ENCODE results near the gene HSPE1. TPM values are rescaled to one million over a fixed set of nuclear protein-coding genes. Genes with fewer than 3 reads are reported as not detected.

HSPE1 gene
- total and polyA plus RNA-seq, 2 experiments from 2014 or later = 54.6 to 188 TPM

GRCh38 chr2:197502685-197503084 is 2.5 kb downstream of the HSPE1 start:
- Histone ChIP-seq H3K9ac (0 out of 2 replicates have a peak overlapping the region, but pooled peaks have one; percentile 25), H4K20me1 (ENCODE audit: insufficient read depth) (no peaks in the 10 kb centered on the region), H3K4me1 (ENCODE audit: insufficient read depth) (peaks cover 22% of the 10 kb centered on the region), H3K4me2 (ENCODE audit: unreplicated experiment) (peak overlapping the region; percentile 94), H3K36me3 (ENCODE audit: low read depth) (peaks cover 36% of the 10 kb centered on the region), H3F3A (ENCODE audit: insufficient read depth) (peaks cover 37% of the 10 kb centered on the region), H3K9me3 (ENCODE audit: low read depth) (no peaks in the 10 kb centered on the region), H3K27me3 (replicated peaks; ENCODE audit: insufficient read depth) (no peaks in the 10 kb centered on the region), H3K27ac (no peak overlapping the region), H3K9me2 (ENCODE audit: insufficient read depth) (no peaks in the 10 kb centered on the region), H3K4me3 (no peak overlapping the region), H3K79me2 (ENCODE audit: insufficient read depth) (peaks cover 67% of the 10 kb centered on the region), H2AFZ (no peak overlapping the region)
- 47 to 52% methylated on average over 4 of the region's 4 CpGs for WGBS, 2 experiments (ENCODE audit: low coverage in 1 of 2, low lambda C conversion rate in 2 of 2, missing lambda C conversion rate in 2 of 2)
- in situ Hi-C loops (cut with MboI) = no loop called here
- DNase-seq = no peak
- TF ChIP-seq EZH2 (IDR thresholded peaks at IDR 0.05; ENCODE audit: insufficient read depth, poor library complexity, severe bottlenecking) = no peak
- no peak for TF ChIP-seq EZH2phosphoT487 (IDR thresholded peaks at IDR 0.05; ENCODE audit: insufficient read depth, low read depth)

- no peaks in the 10 kb centered on the region for H4K20me1 ChIP-seq (ENCODE audit: insufficient read depth)
- H3F3A ChIP-seq (ENCODE audit: insufficient read depth) = peaks cover 26% of the 10 kb centered on the region
- H3K4me2 ChIP-seq (ENCODE audit: unreplicated experiment) = no peak overlapping the region
- TF ChIP-seq EZH2 (IDR thresholded peaks at IDR 0.05; ENCODE audit: insufficient read depth, poor library complexity, severe bottlenecking) (no peak), EZH2phosphoT487 (IDR thresholded peaks at IDR 0.05; ENCODE audit: insufficient read depth, low read depth) (no peak)
- H3K27ac ChIP-seq = no peak overlapping the region
- H3K9me2 ChIP-seq (ENCODE audit: insufficient read depth) = no peaks in the 10 kb centered on the region
- no peak overlapping the region for H2AFZ ChIP-seq
- H3K9me3 ChIP-seq (ENCODE audit: low read depth) = no peaks in the 10 kb centered on the region
- H3K79me2 ChIP-seq (ENCODE audit: insufficient read depth) = peaks cover 54% of the 10 kb centered on the region
- no peaks in the 10 kb centered on the region for H3K27me3 ChIP-seq (replicated peaks; ENCODE audit: insufficient read depth)
- 94 to 96% methylated on average over 2 of the region's 2 CpGs for WGBS, 2 experiments (ENCODE audit: low coverage in 1 of 2, low lambda C conversion rate in 2 of 2, missing lambda C conversion rate in 2 of 2)
- H3K9ac ChIP-seq = no peak overlapping the region
- H3K4me3 ChIP-seq = no peak overlapping the region
- in situ Hi-C loops (cut with MboI) = no loop called here
- no peak for DNase-seq
- H3K36me3 ChIP-seq (ENCODE audit: low read depth) = peaks cover 31% of the 10 kb centered on the region
- H3K4me1 ChIP-seq (ENCODE audit: insufficient read depth) = peaks cover 13% of the 10 kb centered on the region
Observed at GRCh38 chr2:197504000-197504399, 3.8 kb downstream of the HSPE1 start.

GRCh38 chr2:197504512-197504911 is 4.3 kb downstream of the HSPE1 start:
- no peak for TF ChIP-seq EZH2 (IDR thresholded peaks at IDR 0.05; ENCODE audit: insufficient read depth, poor library complexity, severe bottlenecking)
- no peak for TF ChIP-seq EZH2phosphoT487 (IDR thresholded peaks at IDR 0.05; ENCODE audit: insufficient read depth, low read depth)
- Histone ChIP-seq H3K4me1 (ENCODE audit: insufficient read depth) (peaks cover 13% of the 10 kb centered on the region), H3K36me3 (ENCODE audit: low read depth) (peaks cover 31% of the 10 kb centered on the region), H3K79me2 (ENCODE audit: insufficient read depth) (peaks cover 48% of the 10 kb centered on the region), H3F3A (ENCODE audit: insufficient read depth) (peaks cover 26% of the 10 kb centered on the region), H3K9me3 (ENCODE audit: low read depth) (no peaks in the 10 kb centered on the region), H3K27ac (no peak overlapping the region), H3K4me3 (no peak overlapping the region), H3K9ac (no peak overlapping the region), H4K20me1 (ENCODE audit: insufficient read depth) (no peaks in the 10 kb centered on the region), H2AFZ (no peak overlapping the region), H3K27me3 (replicated peaks; ENCODE audit: insufficient read depth) (no peaks in the 10 kb centered on the region), H3K4me2 (ENCODE audit: unreplicated experiment) (no peak overlapping the region), H3K9me2 (ENCODE audit: insufficient read depth) (no peaks in the 10 kb centered on the region)
- 96 to 97% methylated on average over 6 of the region's 6 CpGs for WGBS, 2 experiments (ENCODE audit: low coverage in 1 of 2, low lambda C conversion rate in 2 of 2, missing lambda C conversion rate in 2 of 2)
- in situ Hi-C loops (cut with MboI) = no loop called here
- DNase-seq = no peak

GRCh38 chr2:197506658-197507057 is 6.5 kb downstream of the HSPE1 start:
- no peak overlapping the region for H3K4me2 ChIP-seq (ENCODE audit: unreplicated experiment)
- peaks cover 35% of the 10 kb centered on the region for H3K79me2 ChIP-seq (ENCODE audit: insufficient read depth)
- H3K9me2 ChIP-seq (ENCODE audit: insufficient read depth) = no peaks in the 10 kb centered on the region
- H3F3A ChIP-seq (ENCODE audit: insufficient read depth) = peaks cover 13% of the 10 kb centered on the region
- H3K27ac ChIP-seq = no peak overlapping the region
- no peak overlapping the region for H3K9ac ChIP-seq
- WGBS, 2 experiments (ENCODE audit: low coverage in 1 of 2, low lambda C conversion rate in 2 of 2, missing lambda C conversion rate in 2 of 2) = 96 to 97% methylated on average over 5 of the region's 5 CpGs
- H2AFZ ChIP-seq = no peak overlapping the region
- H3K4me1 ChIP-seq (ENCODE audit: insufficient read depth) = peaks cover 13% of the 10 kb centered on the region
- in situ Hi-C loops (cut with MboI) = no loop called here
- no peaks in the 10 kb centered on the region for H3K27me3 ChIP-seq (replicated peaks; ENCODE audit: insufficient read depth)
- peaks cover 31% of the 10 kb centered on the region for H3K36me3 ChIP-seq (ENCODE audit: low read depth)
- TF ChIP-seq EZH2phosphoT487 (IDR thresholded peaks at IDR 0.05; ENCODE audit: insufficient read depth, low read depth) (no peak), EZH2 (IDR thresholded peaks at IDR 0.05; ENCODE audit: insufficient read depth, poor library complexity, severe bottlenecking) (no peak)
- H3K4me3 ChIP-seq = no peak overlapping the region
- H4K20me1 ChIP-seq (ENCODE audit: insufficient read depth) = no peaks in the 10 kb centered on the region
- DNase-seq = no peak
- H3K9me3 ChIP-seq (ENCODE audit: low read depth) = no peaks in the 10 kb centered on the region

- H3K9me3 ChIP-seq (ENCODE audit: low read depth) = no peaks in the 10 kb centered on the region
- in situ Hi-C loops (cut with MboI) = no loop called here
Observed at GRCh38 chr2:197513915-197514314, 13.7 kb downstream of the HSPE1 start.

More at GRCh38 chr2:197513915-197514314, 13.7 kb downstream of the HSPE1 start:
- 0 out of 2 replicates have a peak, but pooled peaks cover 1% of the 10 kb centered on the region for H4K20me1 ChIP-seq (ENCODE audit: insufficient read depth)
- H3K36me3 ChIP-seq (ENCODE audit: low read depth) = no peaks in the 10 kb centered on the region
- TF ChIP-seq EZH2 (IDR thresholded peaks at IDR 0.05; ENCODE audit: insufficient read depth, poor library complexity, severe bottlenecking) (no peak), EZH2phosphoT487 (IDR thresholded peaks at IDR 0.05; ENCODE audit: insufficient read depth, low read depth) (no peak)
- no peak for DNase-seq
- no peaks in the 10 kb centered on the region for H3K27me3 ChIP-seq (replicated peaks; ENCODE audit: insufficient read depth)
- H3K4me2 ChIP-seq (ENCODE audit: unreplicated experiment) = no peak overlapping the region
- peaks cover 19% of the 10 kb centered on the region for H3K4me1 ChIP-seq (ENCODE audit: insufficient read depth)
- no peak overlapping the region for H3K9ac ChIP-seq
- WGBS, 2 experiments (ENCODE audit: low coverage in 1 of 2, low lambda C conversion rate in 2 of 2, missing lambda C conversion rate in 2 of 2) = 90 to 95% methylated on average over 5 of the region's 5 CpGs
- H2AFZ ChIP-seq = no peak overlapping the region
- H3K79me2 ChIP-seq (ENCODE audit: insufficient read depth) = peaks cover 31% of the 10 kb centered on the region
- H3K27ac ChIP-seq = no peak overlapping the region
- no peak overlapping the region for H3K4me3 ChIP-seq
- H3K9me2 ChIP-seq (ENCODE audit: insufficient read depth) = no peaks in the 10 kb centered on the region
- H3F3A ChIP-seq (ENCODE audit: insufficient read depth) = peaks cover 30% of the 10 kb centered on the region
